GM19193 (cell line): Measurements from ENCODE around the gene RIOK2.

ENCODE experiments used
- POLR2A ChIP-seq: IDR thresholded peaks from 4 replicates; pipeline ENCODE4 v1.6.1; 2011; ENCODE audit not compliant: insufficient read depth, insufficient read length; ENCODE audit errors: extremely low read depth

The RIOK2 gene

GRCh38 chr5:97118261-97119006, 64.6 kb downstream of the RIOK2 start:
- no peak for TF ChIP-seq POLR2A

GRCh38 chr5:97115932-97116331, 67.1 kb downstream of the RIOK2 start:
- no peak for TF ChIP-seq POLR2A

- TF ChIP-seq POLR2A = no peak
These were observed 70.8 kb downstream of the RIOK2 start for GRCh38 chr5:97112230-97112629.

GRCh38 chr5:97111616-97112015, 71.4 kb downstream of the RIOK2 start:
- TF ChIP-seq POLR2A = no peak

GRCh38 chr5:97111004-97111403, 72.0 kb downstream of the RIOK2 start:
- no peak for TF ChIP-seq POLR2A
